Nucleus accumbens (tissue), 56 donors: Measurements from ENCODE around the gene GRIK4.

ENCODE experiments used
- DNase-seq, 56 donors: peaks; one replicate each; lab custom pipeline; 2025; lab: John Stamatoyannopoulos, UW

Gene GRIK4

GRCh38 chr11:120695939-120696338 lies 184.4 kb downstream of the GRIK4 start:
- no peak for DNase-seq

- DNase-seq = no peak
Measured at GRCh38 chr11:120696597-120697218, 185.2 kb downstream of the GRIK4 start.

- no peak for DNase-seq
Measured at GRCh38 chr11:120698918-120699317, 187.4 kb downstream of the GRIK4 start.

GRCh38 chr11:120702656-120703055 lies 191.1 kb downstream of the GRIK4 start:
- no peak for DNase-seq

- DNase-seq = no peak
Measured at GRCh38 chr11:120703358-120704152, 192.0 kb downstream of the GRIK4 start.

- DNase-seq = no peak
Measured at GRCh38 chr11:120704256-120704750, 192.8 kb downstream of the GRIK4 start.

GRCh38 chr11:120706257-120706656 lies 194.7 kb downstream of the GRIK4 start:
- no peak for DNase-seq

GRCh38 chr11:120707098-120707497 lies 195.6 kb downstream of the GRIK4 start:
- DNase-seq = no peak

- no peak for DNase-seq
Measured at GRCh38 chr11:120707663-120708062, 196.1 kb downstream of the GRIK4 start.

GRCh38 chr11:120708511-120709183 lies 197.1 kb downstream of the GRIK4 start:
- DNase-seq = no peak

- no peak for DNase-seq
Measured at GRCh38 chr11:120709808-120710207, 198.3 kb downstream of the GRIK4 start.

- peak in 47 of 56 donors; percentile 4 to 80 (median 42) for DNase-seq
Measured at GRCh38 chr11:120710354-120711131, 199.0 kb downstream of the GRIK4 start.

- no peak for DNase-seq
Measured at GRCh38 chr11:120712014-120712413, 200.5 kb downstream of the GRIK4 start.

- DNase-seq = no peak
Measured at GRCh38 chr11:120712881-120713280, 201.3 kb downstream of the GRIK4 start.

GRCh38 chr11:120713296-120713695 lies 201.7 kb downstream of the GRIK4 start:
- no peak for DNase-seq

GRCh38 chr11:120714438-120714837 lies 202.9 kb downstream of the GRIK4 start:
- no peak for DNase-seq

GRCh38 chr11:120715239-120715638 lies 203.7 kb downstream of the GRIK4 start:
- no peak for DNase-seq

GRCh38 chr11:120717042-120717441 lies 205.5 kb downstream of the GRIK4 start:
- DNase-seq = no peak

- no peak for DNase-seq
Measured at GRCh38 chr11:120717623-120718022, 206.1 kb downstream of the GRIK4 start.

- DNase-seq = no peak
Measured at GRCh38 chr11:120718171-120718570, 206.6 kb downstream of the GRIK4 start.

- DNase-seq = no peak
Measured at GRCh38 chr11:120719348-120719747, 207.8 kb downstream of the GRIK4 start.
